ENCODE results near the gene SMOC1. TPM values are rescaled to one million over a fixed set of nuclear protein-coding genes. Genes with fewer than 3 reads are reported as not detected.

SMOC1 gene
- total RNA-seq, 1 experiment from 2014 or later = 0.68 TPM

GRCh38 chr14:69891422-69891821 lies 12.2 kb downstream of the SMOC1 start:
- H3K4me1 ChIP-seq (ENCODE audit: insufficient read depth, low read length) = no peaks in the 10 kb centered on the region
- H2AFZ ChIP-seq (ENCODE audit: low read length) = no peak overlapping the region
- H4K5ac ChIP-seq (ENCODE audit: insufficient read length, low read depth, low read length) = no peak overlapping the region
- H4K91ac ChIP-seq (ENCODE audit: insufficient read length, low read depth, low read length) = no peak overlapping the region
- Mint-ChIP-seq H3K4me3 (no peak overlapping the region), H3K36me3 (ENCODE audit: insufficient read depth in 1 of 3, low read depth in 3 of 3) (no peaks in the 10 kb centered on the region), H3K9me3 (peaks cover 0 to 3% of the 10 kb centered on the region in 2 experiments; a peak in 2 of 5 replicates), H3K4me1 (peaks cover 3 to 7% of the 10 kb centered on the region in 2 experiments), H3K27ac (no peak overlapping the region), H3K27me3 (ENCODE audit: low read depth) (peaks cover 9% of the 10 kb centered on the region)
- H2BK12ac ChIP-seq (ENCODE audit: insufficient read length, low read depth, low read length) = no peak overlapping the region
- no peak overlapping the region for H3K18ac ChIP-seq (ENCODE audit: insufficient read length, low read depth, low read length)
- H3K23me2 ChIP-seq (ENCODE audit: insufficient read length, low read depth, low read length, poor library complexity, severe bottlenecking) = no peaks in the 10 kb centered on the region
- no peak overlapping the region for H4K8ac ChIP-seq (replicated peaks; ENCODE audit: insufficient read length, low read depth, low read length)
- no peak overlapping the region for H2BK15ac ChIP-seq (ENCODE audit: low read depth, low read length)
- H3K14ac ChIP-seq (ENCODE audit: insufficient read depth, low read length) = no peak overlapping the region
- H3K27me3 ChIP-seq (ENCODE audit: insufficient read depth, low read length) = no peaks in the 10 kb centered on the region
- H3K56ac ChIP-seq (ENCODE audit: insufficient read length, low read depth, low read length) = no peak overlapping the region
- no peak overlapping the region for H2BK120ac ChIP-seq (ENCODE audit: low read depth, low read length, poor library complexity, severe bottlenecking)
- H3K23ac ChIP-seq (ENCODE audit: insufficient read length, low read depth, low read length) = no peak overlapping the region
- H3K4ac ChIP-seq (ENCODE audit: low read depth, low read length) = no peak overlapping the region
- peak; percentile 41 for DNase-seq
- no peak overlapping the region for H2AK5ac ChIP-seq (ENCODE audit: insufficient read length, low read length)
- TF ChIP-seq CTCF (conservative IDR thresholded peaks at IDR 0.05) = peak; percentile 36
- no peak overlapping the region for H2BK5ac ChIP-seq (ENCODE audit: insufficient read length, low read length)
- H3K9ac ChIP-seq (ENCODE audit: extremely low read depth, insufficient read length, low read length) = no peak overlapping the region
- no peak overlapping the region for H3T11ph ChIP-seq (ENCODE audit: low read length)
- no peak overlapping the region for H3K4me2 ChIP-seq (ENCODE audit: insufficient read depth, insufficient read length, low read length)
- peaks cover 3% of the 10 kb centered on the region for H4K20me1 ChIP-seq (ENCODE audit: control insufficient read depth, insufficient read depth, insufficient read length)
- H3K79me1 ChIP-seq (ENCODE audit: insufficient read depth, low read depth, low read length, poor library complexity, severe bottlenecking) = no peaks in the 10 kb centered on the region
- H3K79me2 ChIP-seq (ENCODE audit: insufficient read depth, low read length) = no peaks in the 10 kb centered on the region
- H3K27ac ChIP-seq (ENCODE audit: insufficient read length, low read depth, low read length) = no peak overlapping the region
- H3K9me3 ChIP-seq (ENCODE audit: control insufficient read depth, low read depth, low read length) = no peaks in the 10 kb centered on the region
- H2BK20ac ChIP-seq (ENCODE audit: low read depth, low read length, poor library complexity, severe bottlenecking) = no peak overlapping the region
- WGBS (ENCODE audit: extremely low coverage, insufficient read length, low lambda C conversion rate) = no CpG with 5 or more reads among the region's 8 CpGs

Data from H9 (cell line).